NCI-H2029 treated with DMSO at 0.1 percent for 48 hours (cell line): ENCODE data around the gene SORBS1.

Experiments
- DNase-seq: peaks from one replicate; lab custom pipeline; 2025; lab: John Stamatoyannopoulos, UW

SORBS1 gene

GRCh38 chr10:95459446-95460045, 101.6 kb downstream of the SORBS1 start:
- no peak for DNase-seq

- DNase-seq = no peak
Observed at GRCh38 chr10:95458871-95459270, 102.3 kb downstream of the SORBS1 start.

GRCh38 chr10:95458014-95458413, 103.2 kb downstream of the SORBS1 start:
- no peak for DNase-seq

- no peak for DNase-seq
Observed at GRCh38 chr10:95457319-95457886, 103.8 kb downstream of the SORBS1 start.

- no peak for DNase-seq
Observed at GRCh38 chr10:95456516-95456915, 104.7 kb downstream of the SORBS1 start.

GRCh38 chr10:95454940-95455339, 106.2 kb downstream of the SORBS1 start:
- no peak for DNase-seq

GRCh38 chr10:95454356-95454755, 106.8 kb downstream of the SORBS1 start:
- no peak for DNase-seq

GRCh38 chr10:95451568-95452524, 109.3 kb downstream of the SORBS1 start:
- no peak for DNase-seq

- DNase-seq = no peak
Observed at GRCh38 chr10:95451150-95451549, 110.0 kb downstream of the SORBS1 start.

- no peak for DNase-seq
Observed at GRCh38 chr10:95450188-95450587, 111.0 kb downstream of the SORBS1 start.

- DNase-seq = peak; percentile 14
Observed at GRCh38 chr10:95447685-95448084, 113.5 kb downstream of the SORBS1 start.

- DNase-seq = peak; percentile 35
Observed at GRCh38 chr10:95445837-95446486, 115.2 kb downstream of the SORBS1 start.

GRCh38 chr10:95445223-95445836, 115.8 kb downstream of the SORBS1 start:
- DNase-seq = no peak

- no peak for DNase-seq
Observed at GRCh38 chr10:95444792-95445191, 116.4 kb downstream of the SORBS1 start.

GRCh38 chr10:95443636-95444035, 117.5 kb downstream of the SORBS1 start:
- DNase-seq = no peak

- no peak for DNase-seq
Observed at GRCh38 chr10:95442341-95442740, 118.8 kb downstream of the SORBS1 start.

- no peak for DNase-seq
Observed at GRCh38 chr10:95441547-95441923, 119.6 kb downstream of the SORBS1 start.

- peak; percentile 17 for DNase-seq
Observed at GRCh38 chr10:95440756-95441546, 120.2 kb downstream of the SORBS1 start.

GRCh38 chr10:95440038-95440725, 121.0 kb downstream of the SORBS1 start:
- DNase-seq = no peak

GRCh38 chr10:95438781-95439180, 122.4 kb downstream of the SORBS1 start:
- DNase-seq = no peak

- DNase-seq = no peak
Observed at GRCh38 chr10:95437669-95438068, 123.5 kb downstream of the SORBS1 start.
